Endothelial cell of umbilical vein (primary cell): ENCODE results near the gene CGA. TPM values are rescaled to one million over a fixed set of nuclear protein-coding genes. Genes with fewer than 3 reads are reported as not detected.

ENCODE experiments used
- BruUV-seq: library from RNA; stranded (reverse); fragments of 400-500 nt; replicated peaks from 2 replicates; lab custom pipeline; 2021; lab: Mats Ljungman, UMichigan
- CTCF ChIA-PET: fragments of 300-600, 350-600 bp; sonication (Branson Sonifier 250); formaldehyde crosslinking; loops from one replicate; lab custom pipeline; 2021; ENCODE audit warnings: antibody characterized with exemption, inconsistent platforms; lab: Charles Lee
- POLR2A ChIA-PET: fragments of 300-600, 350-600 bp; sonication (Branson Sonifier 250); formaldehyde crosslinking; loops from one replicate; lab custom pipeline; 2021; ENCODE audit warnings: antibody characterized with exemption, inconsistent platforms; lab: Charles Lee
- DNase-seq: peaks from one replicate; pipeline ENCODE4 v3.0.0-alpha.2; 2011; ENCODE audit warnings: low read depth, low spot score
- FAIRE-seq: peaks from 2 replicates; lab custom pipeline; 2011; peaks lifted over from hg19 to GRCh38; lab: Jason Lieb, UNC
- H2AFZ ChIP-seq: 2 replicates; pipeline ENCODE4 v1.6.0; 2012; ENCODE audit warnings: low read depth, low read length, control low read depth, inconsistent platforms
- H3K27ac ChIP-seq: 2 replicates; pipeline ENCODE4 v1.5.1; 2011; ENCODE audit warnings: low read depth, mild to moderate bottlenecking, control low read depth, low read length, moderate library complexity; ENCODE audit not compliant: insufficient read depth
- H3K27me3 ChIP-seq, 2 experiments: 2 replicates each; pipeline versions ENCODE4 v1.6.0 to v1.6.1; 2011; ENCODE audit warnings: low read length in 2 of 2, mixed read lengths in 1 of 2; ENCODE audit not compliant: control insufficient read depth in 2 of 2, insufficient read depth in 2 of 2
- H3K36me3 ChIP-seq, 2 experiments: 2 replicates in 1 of 2; 3 replicates in 1 of 2; pipeline ENCODE4 v1.5.1; 2011; ENCODE audit warnings: low read length in 2 of 2, mild to moderate bottlenecking in 1 of 2, moderate library complexity in 1 of 2; ENCODE audit not compliant: control insufficient read depth in 2 of 2, insufficient read depth in 2 of 2; ENCODE audit errors: extremely low read depth in 1 of 2
- H3K4me1 ChIP-seq: 3 replicates; pipeline ENCODE4 v1.5.1; 2011; ENCODE audit warnings: mild to moderate bottlenecking, low read length; ENCODE audit not compliant: control insufficient read depth, insufficient read depth; ENCODE audit errors: extremely low read depth
- H3K4me2 ChIP-seq: 2 replicates; pipeline ENCODE4 v1.6.1; 2011; ENCODE audit warnings: low read length, control low read depth, mixed read lengths; ENCODE audit not compliant: insufficient read depth
- H3K4me3 ChIP-seq, 3 experiments: fragments of 200-600 bp in 1 of 3; sonication (generic), shearing (Covaris generic) in 1 of 3; replicated peaks in 1 of 3; 2 replicates each; pipeline ENCODE4 v1.5.1; 2011 to 2016; ENCODE audit warnings: control low read depth in 3 of 3, low read length in 3 of 3, mild to moderate bottlenecking in 2 of 3, inconsistent platforms in 1 of 3, low read depth in 1 of 3, moderate library complexity in 1 of 3; ENCODE audit not compliant: insufficient read depth in 1 of 3
- H3K79me2 ChIP-seq: 2 replicates; pipeline ENCODE4 v1.6.0; 2012; ENCODE audit warnings: low read length, inconsistent platforms; ENCODE audit not compliant: control insufficient read depth, insufficient read depth
- H3K9ac ChIP-seq: replicated peaks from 2 replicates; pipeline ENCODE3; 2011; ENCODE audit warnings: low read length, control low read depth; ENCODE audit not compliant: insufficient read depth; ENCODE audit errors: extremely low read depth
- H3K9me1 ChIP-seq: replicated peaks from 3 replicates; pipeline ENCODE4 v1.6.0; 2011; ENCODE audit warnings: mild to moderate bottlenecking, low read length; ENCODE audit not compliant: control insufficient read depth, insufficient read depth; ENCODE audit errors: extremely low read depth
- H3K9me3 ChIP-seq: replicated peaks from 2 replicates; pipeline ENCODE4 v1.5.1; 2012; ENCODE audit warnings: low read length, inconsistent platforms; ENCODE audit not compliant: control insufficient read depth, insufficient read depth
- H4K20me1 ChIP-seq: replicated peaks from 2 replicates; pipeline ENCODE3; 2011; ENCODE audit warnings: mild to moderate bottlenecking, low read length; ENCODE audit not compliant: control insufficient read depth, insufficient read depth; ENCODE audit errors: extremely low read depth
- CTCF ChIP-seq, 2 donors: IDR thresholded peaks; 1 replicate in 1 of 2; 2 replicates in 1 of 2; pipeline ENCODE4 v1.5.1; 2011; ENCODE audit warnings: low read length in 2 of 2, mild to moderate bottlenecking in 2 of 2, moderate library complexity in 2 of 2, control low read depth in 1 of 2, inconsistent platforms in 1 of 2, low read depth in 1 of 2; ENCODE audit not compliant: insufficient read depth in 1 of 2; ENCODE audit errors: extremely low read depth in 1 of 2
- FOS ChIP-seq: IDR thresholded peaks from 2 replicates; pipeline ENCODE4 v1.6.1; 2011; ENCODE audit warnings: mild to moderate bottlenecking, low read length, moderate library complexity, borderline replicate concordance; ENCODE audit not compliant: insufficient read depth
- GATA2 ChIP-seq: IDR thresholded peaks from 2 replicates; pipeline ENCODE4 v1.7.0; 2011; ENCODE audit warnings: low read depth, mild to moderate bottlenecking, moderate library complexity, mixed read lengths, low read length; ENCODE audit not compliant: insufficient read length, insufficient read depth
- JUN ChIP-seq: IDR thresholded peaks from 2 replicates; pipeline ENCODE4 v1.6.1; 2011; ENCODE audit warnings: borderline replicate concordance, low read depth; ENCODE audit not compliant: insufficient read length, insufficient read depth
- MAX ChIP-seq: IDR thresholded peaks from 2 replicates; pipeline ENCODE4 v1.6.1; 2011; ENCODE audit not compliant: insufficient read depth, insufficient read length
- POLR2AphosphoS5 ChIP-seq: IDR thresholded peaks from 2 replicates; pipeline ENCODE4 v1.6.1; 2012; ENCODE audit warnings: low read depth, mild to moderate bottlenecking, control low read depth, low read length, moderate library complexity; ENCODE audit not compliant: insufficient read depth
- dilution Hi-C: fragments of 300-500 bp; cut with MboI; formaldehyde crosslinking; loops from one replicate; pipeline ENCODE4 v1.15.0; 2019; ENCODE audit warnings: low sequenced_read_pairs; ENCODE audit not compliant: extremely low pct_ligation_motif_present
- intact Hi-C: fragments of 100-400 bp; cut with micrococcal nuclease; formaldehyde crosslinking; loops from one replicate; pipeline ENCODE4 v1.10.0; 2022
- polyA plus RNA-seq, 4 experiments: library from polyadenylated mRNA; depleted of rRNA in 3 of 4; stranded (reverse) in 3 of 4; unstranded in 1 of 4; fragments of >200 nt; gene quantifications; 2 replicates each; pipeline versions ENCODE4 v1.2.1 to v1.2.3, GENCODE V29; 2011 to 2012; ENCODE audit warnings: missing spikeins in 1 of 4
- total RNA-seq: library from RNA; stranded (reverse); gene quantifications from 2 replicates; pipeline ENCODE4 v1.2.3, GENCODE V29; 2021

The CGA gene
- total and polyA plus RNA-seq, 2 donors (not counting 3 experiments of a cell fraction or from before 2014, with no cell fraction given) = 0.10 TPM; not detected in 1

- intact Hi-C loops = no loop called here
- Histone ChIP-seq H2AFZ (no peak overlapping the region), H3K9me3 (no peaks in the 10 kb centered on the region), H3K79me2 (no peaks in the 10 kb centered on the region), H3K27me3 (peaks cover 0 to 18% of the 10 kb centered on the region in 2 experiments), H4K20me1 (no peaks in the 10 kb centered on the region), H3K4me2 (no peak overlapping the region), H3K9me1 (no peaks in the 10 kb centered on the region), H3K4me3 (no peak overlapping the region), H3K36me3 (no peaks in the 10 kb centered on the region), H3K27ac (no peak overlapping the region), H3K9ac (no peak overlapping the region), H3K4me1 (no peaks in the 10 kb centered on the region)
- TF ChIP-seq FOS (no peak), MAX (no peak), GATA2 (no peak), POLR2AphosphoS5 (no peak), CTCF (IDR thresholded peaks at IDR 0.05; ENCODE audit: extremely low read depth in 1 of 2, insufficient read depth in 1 of 2, low read depth in 1 of 2, low read length in 2 of 2) (no peak), JUN (no peak)
- DNase-seq (no peak), FAIRE-seq (no peak)
- dilution Hi-C loops = no loop called here
- BruUV-seq = no TSS peak
- ChIA-PET CTCF (interaction anchor here (0.8 kb wide), 1 partner anchor 20 kb away, joined by 3 read pairs; no protein-coding TSS in a partner anchor), POLR2A (no interaction called here)
Measured at GRCh38 chr6:87099472-87099871, 4.6 kb upstream of the CGA start.
